Endometrium (tissue), 2 donors: ENCODE results near the gene SRGAP2B.
"Not testable (repeated sequence)": the region's sequence is repeated elsewhere in the genome, so short reads cannot be mapped to it uniquely, and the experiment has no call there.

Experiments
- FAIRE-seq: peaks from 2 replicates; lab custom pipeline; 2012; peaks lifted over from hg19 to GRCh38; lab: Jason Lieb, UNC
- donor health status: control.
- donor health status: control.

SRGAP2B gene

DNA sequence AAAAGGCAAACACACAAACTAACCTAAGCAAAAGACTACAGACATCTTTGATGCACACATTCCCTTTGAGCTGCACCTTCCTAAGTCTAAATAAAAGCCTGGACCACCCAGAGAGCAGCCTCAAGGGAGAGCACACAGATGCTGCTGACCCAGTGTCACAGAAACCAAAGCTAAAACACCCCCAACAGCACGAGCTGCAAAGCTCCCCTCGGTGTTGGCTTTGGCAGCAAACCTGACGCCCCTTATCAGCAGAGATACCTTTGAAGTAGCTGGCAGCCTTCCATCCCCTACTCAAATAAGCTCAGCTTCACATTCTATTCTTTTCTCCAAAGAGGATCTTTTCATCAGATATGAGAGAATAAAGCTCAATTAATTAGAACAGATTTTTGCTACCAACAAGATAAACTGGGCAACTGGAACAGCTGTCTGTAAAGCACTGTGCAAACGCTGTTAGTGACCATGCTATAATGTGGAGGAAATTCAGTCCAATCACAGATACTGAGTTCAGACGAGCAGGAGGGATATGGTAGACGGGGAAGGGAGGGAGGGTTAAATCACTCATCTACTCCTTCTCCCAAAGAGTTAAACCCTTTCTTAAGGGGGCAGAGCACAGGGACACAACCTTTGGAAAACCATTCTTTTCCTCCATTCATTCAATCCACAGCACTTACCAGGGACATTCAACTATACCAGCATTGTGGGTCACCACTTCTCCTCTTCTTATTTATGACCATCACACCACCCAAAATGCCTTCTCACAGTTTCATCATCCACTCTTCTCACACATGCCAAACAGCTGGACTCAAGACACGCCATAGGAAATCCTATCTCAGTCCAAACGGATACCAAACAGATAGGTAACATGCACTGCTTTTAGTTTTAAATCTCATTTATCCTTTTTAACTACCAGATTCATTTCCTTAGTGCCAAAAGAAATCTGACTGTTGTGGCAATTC is 148.3 kb downstream of the SRGAP2B start:
- FAIRE-seq = not testable (repeated sequence)

DNA sequence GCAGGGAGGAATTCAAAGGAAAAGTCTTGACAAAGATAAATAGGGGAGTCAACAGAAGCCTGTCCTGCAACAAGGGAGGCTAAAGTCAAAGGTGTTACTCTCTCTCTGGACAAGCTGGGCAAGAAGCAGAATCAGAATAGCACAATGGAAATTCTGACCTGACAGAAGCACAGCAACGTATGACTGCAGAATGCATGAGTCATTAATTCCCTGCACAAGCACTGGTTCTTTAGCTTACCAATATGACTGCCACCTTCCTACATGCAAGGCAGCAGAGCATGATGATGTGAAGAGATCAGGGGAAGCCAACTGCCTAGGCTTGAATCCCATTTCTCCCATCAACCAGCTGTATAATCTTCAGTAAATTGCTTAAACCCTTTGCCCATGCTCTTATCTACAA is 153.4 kb downstream of the SRGAP2B start:
- FAIRE-seq = not testable (repeated sequence)

- not testable (repeated sequence) for FAIRE-seq
These were observed 155.1 kb downstream of the SRGAP2B start for GRCh38 chr1:144940054-144940453.

GRCh38 chr1:144938627-144939026 is 156.5 kb downstream of the SRGAP2B start:
- not testable (repeated sequence) for FAIRE-seq

- FAIRE-seq = not testable (repeated sequence)
These were observed 158.9 kb downstream of the SRGAP2B start for GRCh38 chr1:144936186-144936732.

DNA sequence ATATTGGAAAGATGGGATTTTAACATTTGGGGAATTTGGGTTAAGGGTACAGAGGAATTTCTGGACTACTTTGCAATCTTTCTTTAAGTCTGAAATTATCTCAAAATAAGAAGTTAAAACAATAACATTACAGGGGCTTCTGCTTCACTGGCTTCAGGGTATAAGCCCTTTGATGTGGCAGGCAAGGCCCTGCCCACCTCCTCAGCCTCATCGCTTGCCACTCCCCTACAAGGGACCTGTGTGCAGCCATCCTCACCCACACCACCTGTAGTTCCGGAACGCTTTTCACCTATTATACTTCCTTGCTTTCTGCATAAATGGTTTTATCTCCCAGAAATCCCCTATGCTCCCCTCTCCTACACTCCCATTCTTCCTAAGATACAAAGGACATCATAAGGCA is 159.8 kb downstream of the SRGAP2B start:
- not testable (repeated sequence) for FAIRE-seq

DNA sequence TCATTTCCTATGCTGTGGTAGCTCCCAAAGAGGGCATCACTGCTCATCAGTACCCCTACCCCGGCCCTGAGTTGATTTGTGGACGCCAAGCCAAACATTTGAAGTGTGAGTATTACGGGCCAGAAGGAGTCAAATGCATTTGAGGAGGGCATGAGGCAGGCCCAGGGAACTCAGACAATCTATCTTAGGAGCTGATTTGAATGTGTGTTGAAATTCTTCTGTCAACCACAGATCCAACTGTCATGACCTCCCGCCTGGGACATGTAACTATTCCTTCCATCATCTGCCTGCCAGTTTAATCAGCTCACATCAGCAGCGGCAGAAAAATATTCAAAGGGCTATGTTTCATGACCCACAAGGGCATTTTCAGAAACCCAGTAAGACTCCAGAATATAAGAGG is 162.1 kb downstream of the SRGAP2B start:
- not testable (repeated sequence) for FAIRE-seq

- not testable (repeated sequence) for FAIRE-seq
These were observed 163.0 kb downstream of the SRGAP2B start for GRCh38 chr1:144932153-144932552.

DNA sequence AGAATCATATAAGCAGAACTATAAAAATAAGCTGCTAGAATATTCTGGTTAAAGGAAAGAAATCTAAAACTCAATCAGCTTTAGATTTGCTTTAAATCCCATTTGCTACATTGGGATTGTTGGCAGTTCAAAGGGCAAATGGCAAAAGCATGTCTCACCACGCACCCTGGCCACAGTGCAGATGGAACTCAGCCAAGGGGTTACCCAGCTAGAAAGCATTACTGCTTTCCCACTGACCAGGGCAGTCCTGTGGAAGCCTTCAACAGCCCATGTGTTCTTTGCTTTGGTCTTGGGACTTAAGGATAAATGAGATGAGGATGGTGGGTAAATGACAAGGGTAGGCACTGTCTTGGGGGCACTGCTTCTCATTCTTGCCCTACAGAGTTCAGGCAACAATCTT is 163.6 kb downstream of the SRGAP2B start:
- not testable (repeated sequence) for FAIRE-seq

DNA sequence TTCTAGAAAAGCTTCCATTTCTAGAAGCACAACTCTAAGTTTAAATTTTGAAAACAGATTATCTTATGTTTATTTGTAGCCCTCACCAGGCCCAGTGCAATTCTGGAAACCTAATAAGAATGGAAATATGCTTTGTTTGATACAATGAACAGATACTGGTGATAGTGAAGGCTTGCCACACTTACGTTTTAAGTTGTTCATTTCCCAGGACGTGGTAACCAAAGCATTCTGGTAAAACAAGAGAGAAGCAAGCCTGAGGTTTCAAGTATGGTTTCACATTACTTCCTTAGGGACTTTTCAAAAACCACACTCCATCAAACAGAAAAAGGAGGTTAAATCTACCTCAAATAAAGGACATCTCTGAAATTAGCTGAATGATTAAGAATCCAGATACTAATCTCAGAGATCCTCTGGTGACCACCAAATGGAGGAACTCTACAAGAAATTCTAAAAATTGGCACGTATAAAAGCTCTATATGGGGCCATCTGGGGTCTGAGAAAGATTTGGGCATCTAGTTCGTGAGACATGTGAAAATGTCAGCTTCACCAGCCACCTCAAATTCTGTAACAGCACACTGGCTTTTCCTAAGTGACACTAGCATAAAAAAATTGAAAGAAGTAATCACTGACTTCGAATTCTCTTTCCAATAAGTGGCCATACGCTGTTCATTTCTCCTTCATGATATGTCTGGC is 164.9 kb downstream of the SRGAP2B start:
- not testable (repeated sequence) for FAIRE-seq

GRCh38 chr1:144927292-144927691 is 167.8 kb downstream of the SRGAP2B start:
- FAIRE-seq = not testable (repeated sequence)

GRCh38 chr1:144923640-144924039 is 171.5 kb downstream of the SRGAP2B start:
- FAIRE-seq = not testable (repeated sequence)

- not testable (repeated sequence) for FAIRE-seq
These were observed 172.3 kb downstream of the SRGAP2B start for GRCh38 chr1:144922785-144923184.

DNA sequence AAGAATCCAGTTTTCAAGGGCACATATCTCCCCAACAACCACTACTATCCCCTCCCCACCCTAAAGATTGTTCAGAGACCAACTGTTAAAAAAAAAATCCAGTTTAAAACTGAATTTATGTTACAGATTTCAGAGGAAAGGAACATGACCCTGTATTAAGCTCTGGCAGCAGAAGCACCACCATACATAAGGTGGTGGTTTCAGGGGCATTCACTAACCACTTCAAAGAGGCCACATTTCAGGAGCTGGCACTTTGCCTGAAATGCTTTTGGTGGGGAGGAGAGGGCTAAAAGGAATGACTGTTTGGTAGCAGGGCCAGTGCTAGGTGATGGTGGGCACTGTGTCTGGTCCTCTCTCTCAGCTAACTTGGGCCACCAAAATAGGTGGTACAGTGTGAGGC is 176.0 kb downstream of the SRGAP2B start:
- not testable (repeated sequence) for FAIRE-seq

DNA sequence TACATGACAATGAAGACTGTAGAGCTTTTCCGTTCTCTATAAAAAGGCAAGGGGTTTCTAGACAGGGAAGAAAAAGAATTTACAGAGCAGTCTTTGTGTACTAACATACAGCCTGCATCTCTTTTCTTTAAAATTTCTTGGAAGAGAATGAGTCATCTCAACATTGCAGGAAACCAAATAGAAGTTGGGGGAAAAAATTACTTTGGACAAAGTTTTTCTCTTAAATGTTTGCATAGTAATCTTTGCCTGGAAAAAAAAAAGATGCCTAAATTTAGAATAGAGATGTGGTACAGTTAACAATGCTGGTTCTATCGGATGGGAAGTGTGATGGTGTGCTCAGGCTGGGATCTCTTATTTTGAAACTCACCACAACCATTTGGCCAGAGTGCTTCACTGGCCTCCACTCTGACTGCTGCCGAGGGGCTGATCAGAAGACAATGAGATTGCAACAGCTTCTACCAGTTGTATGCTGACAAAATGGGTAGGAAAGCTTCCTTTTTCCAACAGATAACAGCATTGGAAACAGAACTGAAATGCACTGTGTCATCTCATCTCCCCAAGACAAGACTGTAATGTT is 177.0 kb downstream of the SRGAP2B start:
- FAIRE-seq = not testable (repeated sequence)

GRCh38 chr1:144917154-144918026 is 177.7 kb downstream of the SRGAP2B start:
- not testable (repeated sequence) for FAIRE-seq

- not testable (repeated sequence) for FAIRE-seq
These were observed 181.0 kb downstream of the SRGAP2B start for GRCh38 chr1:144913977-144914734.

DNA sequence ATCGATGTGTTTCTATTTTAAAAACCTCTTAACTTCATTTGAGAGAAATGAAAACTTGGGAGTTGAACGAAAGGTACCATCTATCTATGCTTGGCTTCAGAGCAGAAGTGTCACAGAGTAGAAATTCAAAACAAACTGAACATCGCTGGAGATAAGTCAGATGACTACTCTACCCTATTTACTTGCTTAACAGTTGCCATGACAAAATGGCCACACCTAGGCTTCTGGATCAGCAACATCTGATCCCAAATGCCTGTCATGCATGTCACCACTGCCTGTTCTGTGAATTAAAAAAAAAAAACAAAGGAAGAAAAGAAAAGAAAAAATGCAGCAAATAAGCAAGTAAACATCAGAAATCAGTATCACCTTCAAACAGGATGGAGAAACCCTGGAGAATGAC is 181.7 kb downstream of the SRGAP2B start:
- not testable (repeated sequence) for FAIRE-seq

- FAIRE-seq = not testable (repeated sequence)
These were observed 184.4 kb downstream of the SRGAP2B start for GRCh38 chr1:144910729-144911128.

DNA sequence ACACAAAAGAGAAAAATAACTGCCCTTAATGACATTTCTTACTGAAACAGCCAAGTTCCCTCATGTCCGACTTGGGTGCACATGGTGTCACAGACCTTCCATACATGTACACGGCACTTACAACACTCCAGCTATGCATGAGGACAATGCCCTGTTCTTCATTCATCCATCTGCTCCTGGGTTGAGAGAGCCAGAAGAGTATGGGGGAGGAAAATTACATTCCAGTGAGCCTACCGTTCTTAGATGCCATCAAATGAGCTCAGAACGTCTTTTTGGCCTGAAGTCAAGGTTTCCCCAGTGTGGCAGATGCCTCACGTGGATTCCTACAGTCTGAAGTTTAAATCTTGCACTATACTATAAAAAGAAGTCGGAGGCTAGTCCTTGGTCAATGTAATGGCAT is 194.3 kb downstream of the SRGAP2B start:
- not testable (repeated sequence) for FAIRE-seq
